ENCODE measurements around the gene GDAP1L1.

DNA sequence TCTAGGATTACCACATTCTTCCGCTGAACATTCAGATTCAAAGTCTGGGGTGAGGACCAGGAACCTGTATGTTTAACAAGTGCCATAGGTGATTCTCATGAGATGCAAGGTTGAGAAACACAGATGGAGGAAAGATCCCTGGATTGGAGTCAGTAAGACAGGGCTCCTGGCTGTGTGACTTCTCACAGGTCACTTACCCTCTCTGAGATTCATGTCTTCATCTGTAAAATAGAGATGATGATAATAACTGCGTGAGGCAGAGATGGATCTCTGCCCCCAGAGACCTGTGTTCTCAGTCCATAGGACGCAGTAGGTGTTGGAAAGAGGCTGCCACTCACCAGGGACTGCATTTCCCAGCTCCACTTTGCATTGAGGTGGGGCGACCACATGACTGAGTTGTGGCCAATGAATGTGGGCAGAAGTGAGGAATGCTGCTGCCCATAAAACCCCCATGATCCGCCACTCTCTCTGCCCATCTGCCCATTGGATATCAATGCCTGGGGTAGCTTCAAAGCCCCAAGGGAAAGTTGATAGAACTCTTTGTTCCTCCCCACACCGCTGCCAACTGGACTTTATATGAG lies 13.6 kb upstream of the GDAP1L1 start:
- TF ChIP-seq, protein P1, sequence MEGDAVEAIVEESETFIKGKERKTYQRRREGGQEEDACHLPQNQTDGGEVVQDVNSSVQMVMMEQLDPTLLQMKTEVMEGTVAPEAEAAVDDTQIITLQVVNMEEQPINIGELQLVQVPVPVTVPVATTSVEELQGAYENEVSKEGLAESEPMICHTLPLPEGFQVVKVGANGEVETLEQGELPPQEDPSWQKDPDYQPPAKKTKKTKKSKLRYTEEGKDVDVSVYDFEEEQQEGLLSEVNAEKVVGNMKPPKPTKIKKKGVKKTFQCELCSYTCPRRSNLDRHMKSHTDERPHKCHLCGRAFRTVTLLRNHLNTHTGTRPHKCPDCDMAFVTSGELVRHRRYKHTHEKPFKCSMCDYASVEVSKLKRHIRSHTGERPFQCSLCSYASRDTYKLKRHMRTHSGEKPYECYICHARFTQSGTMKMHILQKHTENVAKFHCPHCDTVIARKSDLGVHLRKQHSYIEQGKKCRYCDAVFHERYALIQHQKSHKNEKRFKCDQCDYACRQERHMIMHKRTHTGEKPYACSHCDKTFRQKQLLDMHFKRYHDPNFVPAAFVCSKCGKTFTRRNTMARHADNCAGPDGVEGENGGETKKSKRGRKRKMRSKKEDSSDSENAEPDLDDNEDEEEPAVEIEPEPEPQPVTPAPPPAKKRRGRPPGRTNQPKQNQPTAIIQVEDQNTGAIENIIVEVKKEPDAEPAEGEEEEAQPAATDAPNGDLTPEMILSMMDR (conservative IDR thresholded peaks at IDR 0.05): no peak
- TF ChIP-seq ZFX (IDR thresholded peaks at IDR 0.05): no peak
